COLO668 (cell line): Measurements from ENCODE around the gene MCF2L2.

Experiments used
- DNase-seq: peaks from one replicate; lab custom pipeline; 2025; ENCODE audit not compliant: unreplicated experiment; lab: John Stamatoyannopoulos, UW

MCF2L2 gene

GRCh38 chr3:183269345-183269744 lies 159.1 kb downstream of the MCF2L2 start:
- DNase-seq, result no peak

GRCh38 chr3:183268366-183268765 lies 160.1 kb downstream of the MCF2L2 start:
- no peak for DNase-seq

- DNase-seq, result no peak
These were observed 161.3 kb downstream of the MCF2L2 start for GRCh38 chr3:183267140-183267539.

GRCh38 chr3:183266454-183266853 lies 162.0 kb downstream of the MCF2L2 start:
- no peak for DNase-seq

DNA sequence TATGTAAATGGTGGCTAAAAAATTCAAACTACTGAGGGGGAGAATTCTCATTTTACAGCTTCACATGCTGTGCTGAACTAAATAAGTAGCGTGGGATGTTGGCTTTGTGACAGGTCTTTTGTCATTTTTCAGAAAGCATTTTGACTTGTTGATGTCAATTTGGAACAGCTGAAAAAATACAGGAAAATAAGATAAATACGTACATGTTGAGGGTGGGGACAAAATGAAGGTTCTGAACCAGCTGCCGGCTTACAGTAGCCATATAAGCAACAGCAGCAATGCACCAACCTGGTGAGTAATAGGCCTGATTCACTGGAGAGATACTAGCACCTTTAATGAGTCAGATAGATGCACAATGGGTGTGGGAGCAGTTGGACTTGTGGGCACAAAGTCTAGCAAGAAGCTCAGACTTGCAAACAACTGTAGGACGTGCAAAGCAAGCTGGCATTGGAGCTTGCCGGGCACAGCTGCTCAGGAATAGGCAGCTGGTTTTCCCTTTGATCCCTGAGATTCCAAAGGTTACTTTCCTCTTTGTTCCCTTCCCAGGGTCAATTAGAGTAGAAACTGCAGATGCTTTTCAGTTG lies 162.5 kb downstream of the MCF2L2 start:
- peak; percentile 56 for DNase-seq

- DNase-seq, result peak; percentile 47
These were observed 163.2 kb downstream of the MCF2L2 start for GRCh38 chr3:183265157-183265642.

- DNase-seq, result no peak
These were observed 164.2 kb downstream of the MCF2L2 start for GRCh38 chr3:183264268-183264667.

DNA sequence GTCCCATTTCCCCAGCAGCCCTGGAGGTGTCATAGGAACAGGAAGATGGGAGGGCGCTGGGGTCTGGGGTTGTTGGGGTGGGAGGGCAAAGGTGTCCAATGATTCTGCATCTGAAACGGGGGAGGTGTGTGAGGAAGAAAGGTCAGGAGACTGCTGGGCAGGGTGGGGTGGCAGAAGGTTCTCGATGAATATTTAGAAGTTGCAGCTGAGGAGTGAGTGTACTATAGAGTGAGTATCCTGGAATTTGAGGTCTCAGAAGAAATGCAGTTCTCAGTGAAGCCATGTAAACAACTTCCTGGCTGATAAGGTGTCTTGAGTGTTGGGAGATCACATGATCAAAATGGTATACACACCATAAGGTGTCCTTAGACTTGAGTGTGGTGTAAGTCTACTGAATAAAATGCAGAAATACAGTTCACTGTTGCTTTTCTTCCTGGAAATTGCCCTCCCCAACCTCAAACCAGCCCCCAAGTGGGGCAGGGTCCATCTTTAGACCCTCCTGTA lies 165.5 kb downstream of the MCF2L2 start:
- no peak for DNase-seq

GRCh38 chr3:183261151-183261724 lies 167.2 kb downstream of the MCF2L2 start:
- DNase-seq, result no peak

- DNase-seq, result no peak
These were observed 168.1 kb downstream of the MCF2L2 start for GRCh38 chr3:183260167-183260904.

DNA sequence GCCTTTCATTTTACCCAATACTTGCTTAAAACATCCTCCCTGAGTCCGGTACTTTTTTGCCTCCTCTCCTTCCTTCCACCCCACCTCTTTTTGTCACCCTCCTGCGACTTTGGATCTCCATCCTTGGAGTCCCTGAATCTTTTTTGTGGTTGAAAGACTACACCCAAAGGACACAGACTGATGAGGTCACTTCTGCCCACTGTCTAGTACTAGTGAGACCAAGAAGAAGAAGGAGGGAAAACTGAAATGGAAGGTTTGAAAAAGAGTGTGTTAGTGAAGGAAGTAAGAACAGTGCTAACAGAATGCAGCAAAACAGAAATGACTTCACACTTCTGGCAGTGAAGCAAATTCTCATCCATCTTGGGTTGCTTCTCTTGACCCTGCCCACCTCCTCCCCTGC lies 168.8 kb downstream of the MCF2L2 start:
- DNase-seq, result no peak

DNA sequence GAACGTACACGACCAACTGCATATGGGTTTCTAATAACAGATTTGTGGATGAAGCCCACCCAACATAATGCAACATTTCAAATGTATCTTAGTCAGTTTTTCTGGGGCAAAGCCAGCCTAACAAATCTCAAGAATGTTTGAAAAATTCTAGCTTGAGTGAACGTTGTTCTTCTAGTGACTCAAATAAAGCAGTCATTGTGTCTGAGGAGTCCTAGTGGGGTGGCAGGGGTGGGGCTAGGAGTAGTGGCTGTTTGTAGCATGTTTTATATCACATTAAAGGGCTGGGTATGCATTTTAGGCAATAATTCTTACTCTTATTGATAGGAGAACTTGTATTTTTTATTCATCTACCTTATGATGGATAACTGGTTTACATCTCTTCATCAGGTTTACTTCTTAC lies 169.3 kb downstream of the MCF2L2 start:
- no peak for DNase-seq

- peak; percentile 14 for DNase-seq
These were observed 173.1 kb downstream of the MCF2L2 start for GRCh38 chr3:183255348-183255730.

- peak; percentile 17 for DNase-seq
These were observed 173.7 kb downstream of the MCF2L2 start for GRCh38 chr3:183254487-183255347.

DNA sequence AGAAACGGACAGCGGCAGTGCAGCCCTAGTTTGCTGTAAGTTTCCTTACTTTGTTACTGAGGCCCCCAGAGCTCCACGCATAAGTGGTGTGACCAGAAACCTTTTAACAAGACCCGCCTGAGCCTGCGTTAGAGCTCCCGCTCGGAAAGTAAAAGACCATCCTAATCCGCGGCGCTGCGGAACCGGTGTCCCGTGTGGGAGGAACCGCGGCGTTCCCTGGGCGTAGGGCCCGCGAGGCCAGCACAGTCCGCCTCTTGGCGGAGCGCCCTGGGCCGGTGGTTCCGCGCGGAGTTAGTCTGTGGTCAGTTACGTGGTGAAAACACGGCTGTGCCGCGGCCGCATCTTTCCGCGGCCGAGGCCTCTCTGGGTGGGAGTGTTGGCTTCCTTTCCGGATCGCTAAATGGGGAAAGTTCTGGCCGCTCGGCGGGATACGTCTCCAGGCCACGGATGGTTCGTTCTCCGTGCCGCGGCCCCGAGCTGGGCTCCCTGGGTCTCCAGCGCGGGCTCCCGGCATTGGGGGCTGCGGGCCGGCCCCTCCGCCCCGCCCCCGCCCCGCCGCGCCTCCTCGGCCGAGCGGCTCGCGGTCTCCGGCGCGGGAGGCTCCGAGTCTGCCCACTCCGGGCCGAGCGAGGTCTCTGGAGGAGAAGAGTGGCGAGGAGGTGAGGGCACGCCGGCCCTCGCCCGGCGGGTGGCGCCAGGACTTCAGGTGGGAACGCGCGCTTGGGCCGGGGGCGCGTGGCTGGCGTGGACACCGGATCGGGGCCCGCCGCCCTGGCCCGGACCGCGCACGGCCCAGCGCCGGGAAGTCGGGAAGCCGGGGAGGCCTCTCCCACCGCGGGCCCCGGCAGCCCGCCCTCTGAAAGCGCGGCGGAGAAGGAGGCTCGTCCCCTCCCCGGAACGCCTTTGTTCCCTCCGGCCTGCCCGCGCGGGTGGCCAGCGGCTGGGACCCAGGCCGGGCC lies 174.6 kb downstream of the MCF2L2 start:
- peak; percentile 65 for DNase-seq

DNA sequence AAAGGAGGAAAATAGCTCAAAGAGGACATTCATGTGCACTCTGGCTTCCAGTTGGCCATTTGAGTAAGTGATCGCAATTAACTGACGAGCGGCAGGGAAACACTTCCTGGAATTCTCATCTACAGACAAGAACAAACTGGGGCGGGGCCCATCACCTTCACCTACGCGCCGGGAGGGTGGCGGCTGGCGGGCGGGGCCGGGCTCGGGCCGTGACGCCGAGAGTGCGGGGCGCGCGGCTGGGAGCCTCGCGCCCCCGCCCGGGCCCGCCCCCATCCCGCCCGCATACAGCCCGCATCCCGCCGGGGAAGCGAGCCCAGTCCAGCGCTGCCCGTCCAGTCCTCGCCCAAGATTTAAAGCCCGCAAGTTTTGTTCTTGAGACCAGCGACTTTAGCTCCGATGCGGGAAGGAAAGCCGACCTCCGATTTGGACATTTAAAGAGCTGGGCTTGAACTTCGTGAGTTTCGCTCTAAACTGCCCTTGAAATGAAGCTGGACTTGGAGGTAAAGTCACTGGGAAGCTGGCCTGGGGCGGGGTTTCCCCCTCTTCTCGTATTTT lies 175.4 kb downstream of the MCF2L2 start, which contains the start of gene B3GNT5:
TSS of gene B3GNT5 (plus strand) at position 281 of the 555 bp plus-strand sequence. CDS start 16,546 bp downstream, outside the sequence.
- DNase-seq, result peak; percentile 80

DNA sequence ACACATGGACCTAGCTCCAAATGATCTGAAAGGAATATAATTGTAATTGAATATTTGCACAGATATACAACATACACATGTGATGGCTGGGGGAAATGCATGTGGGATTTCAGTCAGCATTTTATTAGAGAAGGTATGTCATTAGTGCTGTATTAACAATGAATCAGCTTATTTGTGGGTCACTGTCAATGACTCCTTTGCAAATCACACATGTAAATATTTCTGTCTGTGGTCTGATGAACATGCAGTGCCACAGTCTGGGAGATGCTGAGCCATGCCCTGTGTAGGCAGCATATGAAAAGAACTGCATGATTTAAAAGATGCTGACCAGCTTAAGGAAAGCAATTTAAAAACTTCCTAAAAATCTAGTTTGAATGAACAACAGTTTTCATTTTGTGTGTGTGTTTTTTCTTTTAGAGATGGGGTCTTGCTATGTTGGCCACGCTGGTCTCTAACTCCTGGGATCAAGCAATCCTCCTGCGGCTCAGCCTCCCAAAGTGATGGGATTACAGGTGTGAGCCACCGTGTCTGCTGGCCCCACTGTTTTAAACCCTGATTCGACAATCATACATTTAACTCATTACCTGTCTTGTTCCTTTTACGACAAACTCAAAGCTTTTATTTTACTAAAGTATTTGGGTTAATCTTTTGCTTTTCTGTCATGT lies 176.2 kb downstream of the MCF2L2 start:
- no peak for DNase-seq

DNA sequence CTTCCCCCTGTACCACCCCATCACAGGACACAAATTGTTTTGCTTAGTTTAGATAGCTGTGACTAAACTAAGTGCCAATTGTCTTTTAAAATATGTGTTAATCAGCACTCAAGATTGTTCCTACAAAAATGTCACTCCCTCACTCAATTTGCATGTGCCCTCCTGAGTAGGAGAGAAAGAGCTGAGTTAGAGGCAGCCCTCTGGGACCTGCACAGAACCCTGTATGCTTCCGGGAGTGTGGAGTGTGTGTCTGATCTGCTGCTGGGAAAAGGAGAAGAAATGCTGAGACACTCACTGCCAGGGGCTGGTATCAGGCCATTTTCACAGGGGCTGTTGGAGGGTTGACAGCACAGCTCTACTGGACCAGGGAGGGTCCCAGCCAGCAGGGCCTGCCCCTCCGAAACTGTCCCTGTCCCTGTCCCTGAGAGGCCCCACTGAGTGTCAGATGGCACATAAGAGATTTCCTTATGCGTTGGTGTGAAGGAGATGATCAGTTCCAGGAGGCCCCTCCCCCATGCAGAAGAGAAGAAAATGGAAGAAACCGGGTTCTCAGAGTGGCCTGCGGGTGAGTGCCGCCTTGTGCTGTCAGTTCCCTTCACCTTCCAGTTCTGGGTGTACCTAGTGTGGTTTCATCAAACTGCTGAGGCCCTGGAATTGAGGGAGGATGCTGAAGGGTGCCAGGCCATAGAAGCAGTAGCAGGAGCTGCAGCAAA lies 179.3 kb downstream of the MCF2L2 start:
- no peak for DNase-seq
